HepG2 (cell line): ENCODE results near the gene AKAP8. TPM values are rescaled to one million over a fixed set of nuclear protein-coding genes. Genes with fewer than 3 reads are reported as not detected.

Experiments
- CCDC6 ChIP-seq: sonication (generic); formaldehyde crosslinking; IDR thresholded peaks from 2 replicates; pipeline ENCODE4 v1.8.1; 2022; ENCODE audit warnings: mild to moderate bottlenecking, missing genetic modification reagents, moderate library complexity
- DR1 ChIP-seq: sonication (generic); formaldehyde crosslinking; IDR thresholded peaks from 2 replicates; pipeline ENCODE4 v1.8.0; 2021; ENCODE audit warnings: mild to moderate bottlenecking, missing genetic modification reagents, inconsistent platforms
- MXD3 ChIP-seq: IDR thresholded peaks from 2 replicates; pipeline ENCODE4 v1.6.1; 2016; ENCODE audit warnings: mild to moderate bottlenecking, missing biosample characterization, missing genetic modification reagents
- RFX1 ChIP-seq: fragments of 450-650 bp; IDR thresholded peaks from 2 replicates; pipeline ENCODE4 v1.6.1; 2017
- RORA ChIP-seq: sonication (generic); formaldehyde crosslinking; IDR thresholded peaks from 2 replicates; pipeline ENCODE4 v1.5.0; 2020; ENCODE audit warnings: mild to moderate bottlenecking, missing genetic modification reagents, moderate library complexity
- UBTF ChIP-seq: sonication (generic); formaldehyde crosslinking; IDR thresholded peaks from 2 replicates; pipeline ENCODE4 v1.4.0; 2020; ENCODE audit warnings: mild to moderate bottlenecking, missing genetic modification reagents
- ZFP91 ChIP-seq: sonication (generic); formaldehyde crosslinking; IDR thresholded peaks from 2 replicates; pipeline ENCODE4 v1.9.0; 2022; ENCODE audit warnings: missing genetic modification reagents, mild to moderate bottlenecking, borderline replicate concordance
- ZNF879 ChIP-seq: sonication (generic); formaldehyde crosslinking; IDR thresholded peaks from 2 replicates; pipeline ENCODE4 v1.8.1; 2023; ENCODE audit warnings: missing genetic modification reagents
- polyA plus RNA-seq, 8 experiments: library from polyadenylated mRNA; depleted of rRNA in 3 of 8; stranded (reverse) in 7 of 8; unstranded in 1 of 8; fragments of >200 nt; fragmentation: Illumina TruSeq in 4 of 8; extraction: Trizol in 4 of 8; gene quantifications; 2 replicates each; pipeline versions ENCODE4 v1.2.1 to v1.2.3, GENCODE V29; 2011 to 2016; ENCODE audit warnings: low read depth in 4 of 8, missing spikeins in 1 of 8, mixed read lengths in 1 of 8; ENCODE audit not compliant: insufficient read depth in 1 of 8
- total RNA-seq, 5 experiments: library from RNA; depleted of rRNA; stranded (reverse); fragments of >200 nt; fragmentation: Illumina TruSeq; extraction: Trizol; gene quantifications; 2 replicates each; pipeline ENCODE4 v1.2.3, GENCODE V29; 2016; ENCODE audit warnings: low read depth in 1 of 5
- TF ChIP-seq, protein P1 (sequence below): sonication (generic); formaldehyde crosslinking; IDR thresholded peaks from 2 replicates; pipeline ENCODE4 v1.5.1; 2020; ENCODE audit warnings: mild to moderate bottlenecking, missing genetic modification reagents, moderate library complexity
- TF ChIP-seq, protein P2 (sequence below): sonication (generic); formaldehyde crosslinking; conservative IDR thresholded peaks from 2 replicates; pipeline ENCODE4 v1.8.0; 2022; ENCODE audit warnings: mild to moderate bottlenecking, moderate library complexity, missing genetic modification reagents
- TF ChIP-seq, protein P3 (sequence below): sonication (generic); formaldehyde crosslinking; IDR thresholded peaks from 2 replicates; pipeline ENCODE4 v1.8.0; 2022; ENCODE audit warnings: low read depth, missing genetic modification reagents
- TF ChIP-seq, protein P4 (sequence below): sonication (generic); formaldehyde crosslinking; IDR thresholded peaks from 2 replicates; pipeline ENCODE4 v1.8.0; 2022; ENCODE audit warnings: mild to moderate bottlenecking, missing genetic modification reagents, borderline replicate concordance

Gene AKAP8
- total and polyA plus RNA-seq, 2 of the 13 experiments (the other 11 are each of a cell fraction or from before 2014, with no cell fraction given), result 15.9 to 22.1 TPM

- TF ChIP-seq, protein P1, sequence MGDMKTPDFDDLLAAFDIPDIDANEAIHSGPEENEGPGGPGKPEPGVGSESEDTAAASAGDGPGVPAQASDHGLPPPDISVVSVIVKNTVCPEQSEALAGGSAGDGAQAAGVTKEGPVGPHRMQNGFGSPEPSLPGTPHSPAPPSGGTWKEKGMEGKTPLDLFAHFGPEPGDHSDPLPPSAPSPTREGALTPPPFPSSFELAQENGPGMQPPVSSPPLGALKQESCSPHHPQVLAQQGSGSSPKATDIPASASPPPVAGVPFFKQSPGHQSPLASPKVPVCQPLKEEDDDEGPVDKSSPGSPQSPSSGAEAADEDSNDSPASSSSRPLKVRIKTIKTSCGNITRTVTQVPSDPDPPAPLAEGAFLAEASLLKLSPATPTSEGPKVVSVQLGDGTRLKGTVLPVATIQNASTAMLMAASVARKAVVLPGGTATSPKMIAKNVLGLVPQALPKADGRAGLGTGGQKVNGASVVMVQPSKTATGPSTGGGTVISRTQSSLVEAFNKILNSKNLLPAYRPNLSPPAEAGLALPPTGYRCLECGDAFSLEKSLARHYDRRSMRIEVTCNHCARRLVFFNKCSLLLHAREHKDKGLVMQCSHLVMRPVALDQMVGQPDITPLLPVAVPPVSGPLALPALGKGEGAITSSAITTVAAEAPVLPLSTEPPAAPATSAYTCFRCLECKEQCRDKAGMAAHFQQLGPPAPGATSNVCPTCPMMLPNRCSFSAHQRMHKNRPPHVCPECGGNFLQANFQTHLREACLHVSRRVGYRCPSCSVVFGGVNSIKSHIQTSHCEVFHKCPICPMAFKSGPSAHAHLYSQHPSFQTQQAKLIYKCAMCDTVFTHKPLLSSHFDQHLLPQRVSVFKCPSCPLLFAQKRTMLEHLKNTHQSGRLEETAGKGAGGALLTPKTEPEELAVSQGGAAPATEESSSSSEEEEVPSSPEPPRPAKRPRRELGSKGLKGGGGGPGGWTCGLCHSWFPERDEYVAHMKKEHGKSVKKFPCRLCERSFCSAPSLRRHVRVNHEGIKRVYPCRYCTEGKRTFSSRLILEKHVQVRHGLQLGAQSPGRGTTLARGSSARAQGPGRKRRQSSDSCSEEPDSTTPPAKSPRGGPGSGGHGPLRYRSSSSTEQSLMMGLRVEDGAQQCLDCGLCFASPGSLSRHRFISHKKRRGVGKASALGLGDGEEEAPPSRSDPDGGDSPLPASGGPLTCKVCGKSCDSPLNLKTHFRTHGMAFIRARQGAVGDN (CRISPR knock-in tag), result peak; percentile 48
- TF ChIP-seq, protein P2, sequence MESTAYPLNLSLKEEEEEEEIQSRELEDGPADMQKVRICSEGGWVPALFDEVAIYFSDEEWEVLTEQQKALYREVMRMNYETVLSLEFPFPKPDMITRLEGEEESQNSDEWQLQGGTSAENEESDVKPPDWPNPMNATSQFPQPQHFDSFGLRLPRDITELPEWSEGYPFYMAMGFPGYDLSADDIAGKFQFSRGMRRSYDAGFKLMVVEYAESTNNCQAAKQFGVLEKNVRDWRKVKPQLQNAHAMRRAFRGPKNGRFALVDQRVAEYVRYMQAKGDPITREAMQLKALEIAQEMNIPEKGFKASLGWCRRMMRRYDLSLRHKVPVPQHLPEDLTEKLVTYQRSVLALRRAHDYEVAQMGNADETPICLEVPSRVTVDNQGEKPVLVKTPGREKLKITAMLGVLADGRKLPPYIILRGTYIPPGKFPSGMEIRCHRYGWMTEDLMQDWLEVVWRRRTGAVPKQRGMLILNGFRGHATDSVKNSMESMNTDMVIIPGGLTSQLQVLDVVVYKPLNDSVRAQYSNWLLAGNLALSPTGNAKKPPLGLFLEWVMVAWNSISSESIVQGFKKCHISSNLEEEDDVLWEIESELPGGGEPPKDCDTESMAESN, result no peak
- TF ChIP-seq MXD3 (peak; percentile 42; the same call in 1 of the 2 replicates), RFX1 (no peak), CCDC6 (peak; percentile 9; the same call in 1 of the 2 replicates), ZFP91 (CRISPR knock-in tag) (peak; percentile 44; the same call in 1 of the 2 replicates), RORA (CRISPR knock-in tag) (no peak), UBTF (CRISPR knock-in tag) (0 out of 2 replicates have a peak, but pooled peaks have one; percentile 16), DR1 (CRISPR knock-in tag) (no peak), ZNF879 (no peak)
- TF ChIP-seq, protein P3, sequence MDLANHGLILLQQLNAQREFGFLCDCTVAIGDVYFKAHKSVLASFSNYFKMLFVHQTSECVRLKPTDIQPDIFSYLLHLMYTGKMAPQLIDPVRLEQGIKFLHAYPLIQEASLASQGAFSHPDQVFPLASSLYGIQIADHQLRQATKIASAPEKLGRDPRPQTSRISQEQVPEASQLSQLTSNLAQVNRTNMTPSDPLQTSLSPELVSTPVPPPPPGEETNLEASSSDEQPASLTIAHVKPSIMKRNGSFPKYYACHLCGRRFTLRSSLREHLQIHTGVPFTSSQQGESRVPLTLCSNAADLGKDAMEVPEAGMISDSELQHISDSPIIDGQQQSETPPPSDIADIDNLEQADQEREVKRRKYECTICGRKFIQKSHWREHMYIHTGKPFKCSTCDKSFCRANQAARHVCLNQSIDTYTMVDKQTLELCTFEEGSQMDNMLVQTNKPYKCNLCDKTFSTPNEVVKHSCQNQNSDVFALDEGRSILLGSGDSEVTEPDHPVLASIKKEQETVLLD (CRISPR knock-in tag), result 0 out of 2 replicates have a peak, but pooled peaks have one; percentile 21
- TF ChIP-seq, protein P4, sequence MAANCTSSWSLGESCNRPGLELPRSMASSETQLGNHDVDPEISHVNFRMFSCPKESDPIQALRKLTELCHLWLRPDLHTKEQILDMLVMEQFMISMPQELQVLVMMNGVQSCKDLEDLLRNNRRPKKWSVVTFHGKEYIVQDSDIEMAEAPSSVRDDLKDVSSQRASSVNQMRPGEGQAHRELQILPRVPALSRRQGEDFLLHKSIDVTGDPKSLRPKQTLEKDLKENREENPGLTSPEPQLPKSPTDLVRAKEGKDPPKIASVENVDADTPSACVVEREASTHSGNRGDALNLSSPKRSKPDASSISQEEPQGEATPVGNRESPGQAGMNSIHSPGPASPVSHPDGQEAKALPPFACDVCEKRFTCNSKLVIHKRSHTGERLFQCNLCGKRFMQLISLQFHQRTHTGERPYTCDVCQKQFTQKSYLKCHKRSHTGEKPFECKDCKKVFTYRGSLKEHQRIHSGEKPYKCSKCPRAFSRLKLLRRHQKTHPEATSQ, result no peak
Observed at GRCh38 chr19:15332311-15332996, 47.1 kb downstream of the AKAP8 start, which contains the start of gene BRD4 (continued).
